ENCODE measurements around the gene TRPV3.

DNA sequence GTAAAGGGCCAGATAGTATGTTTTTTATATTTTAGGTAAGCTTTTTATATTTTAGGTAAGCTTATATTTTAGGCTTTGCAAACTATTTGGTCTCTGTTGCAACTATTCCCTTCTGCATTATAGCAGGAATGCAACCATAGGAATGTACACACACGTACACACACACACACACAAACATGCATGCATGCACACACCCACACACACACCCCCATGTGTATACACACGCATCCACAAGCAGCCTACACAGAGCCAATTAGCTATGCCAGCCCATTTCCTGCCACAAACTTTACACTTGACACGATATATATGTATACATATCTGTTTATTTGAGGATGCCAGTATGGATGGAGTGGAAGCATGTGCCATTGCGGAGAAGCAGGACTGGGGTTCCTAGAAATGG lies 7.5 kb upstream of the TRPV3 start:
- TF ChIP-seq POLR2A (IDR thresholded peaks at IDR 0.05) = no peak
- TF ChIP-seq, protein P1, sequence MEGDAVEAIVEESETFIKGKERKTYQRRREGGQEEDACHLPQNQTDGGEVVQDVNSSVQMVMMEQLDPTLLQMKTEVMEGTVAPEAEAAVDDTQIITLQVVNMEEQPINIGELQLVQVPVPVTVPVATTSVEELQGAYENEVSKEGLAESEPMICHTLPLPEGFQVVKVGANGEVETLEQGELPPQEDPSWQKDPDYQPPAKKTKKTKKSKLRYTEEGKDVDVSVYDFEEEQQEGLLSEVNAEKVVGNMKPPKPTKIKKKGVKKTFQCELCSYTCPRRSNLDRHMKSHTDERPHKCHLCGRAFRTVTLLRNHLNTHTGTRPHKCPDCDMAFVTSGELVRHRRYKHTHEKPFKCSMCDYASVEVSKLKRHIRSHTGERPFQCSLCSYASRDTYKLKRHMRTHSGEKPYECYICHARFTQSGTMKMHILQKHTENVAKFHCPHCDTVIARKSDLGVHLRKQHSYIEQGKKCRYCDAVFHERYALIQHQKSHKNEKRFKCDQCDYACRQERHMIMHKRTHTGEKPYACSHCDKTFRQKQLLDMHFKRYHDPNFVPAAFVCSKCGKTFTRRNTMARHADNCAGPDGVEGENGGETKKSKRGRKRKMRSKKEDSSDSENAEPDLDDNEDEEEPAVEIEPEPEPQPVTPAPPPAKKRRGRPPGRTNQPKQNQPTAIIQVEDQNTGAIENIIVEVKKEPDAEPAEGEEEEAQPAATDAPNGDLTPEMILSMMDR (IDR thresholded peaks at IDR 0.05) = no peak

All from Peyer's patch (tissue), 4 donors.